HG02623 (cell line): Measurements from ENCODE around the gene ANKRD24.
"Not testable (repeated sequence)": the region's sequence is repeated elsewhere in the genome, so short reads cannot be mapped to it uniquely, and the experiment has no call there.

Experiments
- ATAC-seq: cut with Tn5 transposase; IDR thresholded peaks from one replicate; pipeline ENCODE4 v1.9.1; 2021; ENCODE audit warnings: moderate library complexity; ENCODE audit not compliant: unreplicated experiment

ANKRD24 gene

GRCh38 chr19:4182084-4182810, at the start of gene ANKRD24, which contains the start of gene SIRT6:
TSS of gene ANKRD24 (plus strand) at chr19:4182689. CDS start at chr19:4186426, 3,737 bp downstream.
TSS of gene SIRT6 (minus strand) at chr19:4182563. CDS start at chr19:4182539, 24 bp downstream.
- ATAC-seq: peak; percentile 57

GRCh38 chr19:4134351-4134750, 48.1 kb upstream of the ANKRD24 start:
- no peak for ATAC-seq

GRCh38 chr19:4135386-4135785, 47.1 kb upstream of the ANKRD24 start:
- ATAC-seq: not testable (repeated sequence)

GRCh38 chr19:4136680-4137088, 45.8 kb upstream of the ANKRD24 start:
- ATAC-seq: no peak

GRCh38 chr19:4138445-4138844, 44.0 kb upstream of the ANKRD24 start:
- no peak for ATAC-seq

GRCh38 chr19:4139614-4140236, 42.8 kb upstream of the ANKRD24 start:
- no peak for ATAC-seq

GRCh38 chr19:4140237-4140711, 42.2 kb upstream of the ANKRD24 start:
- no peak for ATAC-seq

GRCh38 chr19:4142916-4143315, 39.6 kb upstream of the ANKRD24 start:
- not testable (repeated sequence) for ATAC-seq

- ATAC-seq: no peak
These were observed 37.7 kb upstream of the ANKRD24 start for GRCh38 chr19:4144666-4145249.

GRCh38 chr19:4149518-4150288, 32.8 kb upstream of the ANKRD24 start:
- no peak for ATAC-seq

GRCh38 chr19:4151623-4152022, 30.9 kb upstream of the ANKRD24 start:
- no peak for ATAC-seq

GRCh38 chr19:4152241-4152998, 30.1 kb upstream of the ANKRD24 start:
- no peak for ATAC-seq

- no peak for ATAC-seq
These were observed 27.7 kb upstream of the ANKRD24 start for GRCh38 chr19:4154571-4155312.

- ATAC-seq: no peak
These were observed 25.3 kb upstream of the ANKRD24 start for GRCh38 chr19:4157164-4157563.

GRCh38 chr19:4157971-4158370, 24.5 kb upstream of the ANKRD24 start:
- not testable (repeated sequence) for ATAC-seq

- no peak for ATAC-seq
These were observed 20.9 kb upstream of the ANKRD24 start for GRCh38 chr19:4161415-4162077.

GRCh38 chr19:4164262-4164661, 18.2 kb upstream of the ANKRD24 start:
- ATAC-seq: no peak

- no peak for ATAC-seq
These were observed 10.8 kb upstream of the ANKRD24 start for GRCh38 chr19:4171676-4172075.

- no peak for ATAC-seq
These were observed 9.5 kb upstream of the ANKRD24 start for GRCh38 chr19:4172861-4173473.
